ENCODE measurements around the gene ASPG. TPM values are rescaled to one million over a fixed set of nuclear protein-coding genes. Genes with fewer than 3 reads are reported as not detected.

The ASPG gene
- total RNA-seq, 1 donor from 2014 or later = 0.82 TPM

GRCh38 chr14:104136472-104137296 lies 51.2 kb downstream of the ASPG start:
- DNase-seq = no peak

DNA sequence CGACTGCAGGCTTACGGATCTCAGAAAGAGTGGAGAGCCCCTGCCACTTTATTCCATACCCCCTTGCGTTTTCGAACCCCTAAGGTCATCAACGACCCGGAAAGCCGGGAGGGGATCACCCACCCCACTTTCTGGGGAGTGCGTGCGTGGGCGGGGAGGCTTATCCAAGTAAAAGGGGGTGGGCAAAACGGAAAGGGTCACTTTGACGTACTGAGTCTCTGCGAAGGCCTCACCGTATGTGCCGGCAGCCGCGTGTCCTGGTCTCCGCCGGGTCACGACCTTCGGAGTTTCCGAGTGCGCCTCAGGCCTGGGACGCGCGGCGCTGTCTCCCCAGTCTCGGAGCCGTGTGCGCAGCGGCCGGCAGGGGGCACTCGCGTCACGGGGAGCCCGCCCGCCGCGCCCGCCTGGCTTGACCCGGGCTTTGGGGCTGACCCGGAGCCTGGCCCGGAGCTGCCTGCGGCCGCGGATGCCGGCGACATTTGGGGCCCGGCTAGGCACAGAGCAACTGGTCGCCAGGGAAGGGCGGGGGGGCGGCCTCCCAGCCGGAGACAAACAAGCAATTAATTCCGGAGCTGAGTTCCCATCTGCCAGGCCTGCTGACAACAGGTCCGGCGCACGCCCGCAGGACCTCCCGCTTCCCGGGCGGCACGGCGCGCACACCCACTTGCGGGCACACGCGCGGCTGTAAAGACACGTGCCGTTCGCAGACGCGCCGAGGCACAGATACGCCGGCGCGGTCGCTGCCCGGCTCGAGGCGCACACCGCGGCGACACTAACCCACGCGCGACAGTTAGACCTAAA lies 52.0 kb downstream of the ASPG start:
- DNase-seq = peak; percentile 72

- DNase-seq = peak; percentile 70
Measured at GRCh38 chr14:104138098-104138717, 52.7 kb downstream of the ASPG start, which contains the start of gene KIF26A. Gene KIF26A, plus strand, starts transcription at chr14:104138587. Its CDS starts 136 bp downstream, at chr14:104138723.

GRCh38 chr14:104138718-104139459 lies 53.4 kb downstream of the ASPG start:
- no peak for DNase-seq

- no peak for DNase-seq
Measured at GRCh38 chr14:104139460-104140212, 54.1 kb downstream of the ASPG start.

- DNase-seq = no peak
Measured at GRCh38 chr14:104140213-104140462, 54.6 kb downstream of the ASPG start.

DNA sequence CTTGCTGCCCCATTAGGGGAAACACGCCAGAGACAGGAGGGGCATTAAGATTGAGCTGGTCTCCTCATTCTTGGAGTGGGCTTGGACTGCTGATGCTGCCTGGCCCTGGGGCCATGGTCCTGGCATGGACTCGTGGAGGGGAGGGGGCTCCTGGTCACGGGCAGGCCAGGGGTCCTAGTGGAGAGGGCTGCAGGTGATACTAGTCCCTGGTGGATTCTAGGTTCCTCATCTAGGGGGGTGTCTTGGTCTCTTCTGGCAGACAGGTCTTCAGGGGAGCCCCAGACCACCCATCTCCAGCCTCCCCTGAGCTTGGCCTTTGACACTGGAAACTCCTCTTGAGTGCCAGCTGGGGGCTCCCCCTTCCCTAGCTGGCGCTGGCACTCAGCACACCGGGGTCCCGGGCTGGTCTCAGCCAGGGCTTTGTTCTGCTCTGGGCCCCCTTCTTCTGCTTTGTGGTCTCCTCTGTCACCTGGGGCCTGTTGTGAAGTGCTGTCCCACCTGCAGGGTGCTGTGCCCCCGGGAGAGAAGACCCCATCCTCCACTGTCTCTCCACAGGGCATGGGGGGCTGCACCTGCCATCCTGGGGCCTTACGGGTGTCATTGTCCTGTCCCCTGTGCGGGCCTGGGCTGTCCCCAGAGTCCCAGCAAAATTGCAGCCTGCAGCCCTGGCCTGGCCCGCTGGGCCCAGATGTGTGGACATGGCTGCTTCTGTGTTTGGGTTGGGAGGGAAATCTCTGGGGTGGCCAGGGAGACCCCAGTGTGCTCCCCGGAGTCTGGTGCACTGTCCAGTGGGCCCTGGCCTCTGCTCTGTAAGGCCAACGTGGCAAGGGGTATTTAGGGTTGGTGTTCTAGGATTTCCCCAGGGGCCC lies 55.2 kb downstream of the ASPG start:
- no peak for DNase-seq

DNA sequence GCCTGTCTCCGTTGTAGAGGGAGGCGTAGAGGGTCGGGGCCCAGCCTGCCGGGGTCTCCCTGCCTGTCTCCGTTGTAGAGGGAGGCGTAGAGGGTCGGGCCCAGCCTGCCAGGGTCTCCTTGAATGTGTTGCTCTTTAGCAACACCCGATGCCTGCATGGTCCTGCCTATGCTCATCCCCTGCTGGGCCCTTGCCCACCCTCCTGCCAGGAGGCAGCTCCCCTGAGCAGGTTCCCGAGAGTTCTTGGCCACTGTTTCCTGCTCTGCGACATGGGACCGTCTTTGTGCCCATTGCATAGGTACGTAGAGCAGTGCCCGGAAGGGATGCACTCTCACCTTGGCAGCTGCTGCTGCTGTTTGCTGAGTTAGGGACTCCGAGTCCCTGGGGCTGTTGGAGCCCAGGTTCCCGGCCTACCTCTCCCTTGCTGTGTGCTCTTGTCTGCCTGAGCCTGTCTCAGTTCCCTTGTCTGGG lies 56.2 kb downstream of the ASPG start:
- no peak for DNase-seq

DNA sequence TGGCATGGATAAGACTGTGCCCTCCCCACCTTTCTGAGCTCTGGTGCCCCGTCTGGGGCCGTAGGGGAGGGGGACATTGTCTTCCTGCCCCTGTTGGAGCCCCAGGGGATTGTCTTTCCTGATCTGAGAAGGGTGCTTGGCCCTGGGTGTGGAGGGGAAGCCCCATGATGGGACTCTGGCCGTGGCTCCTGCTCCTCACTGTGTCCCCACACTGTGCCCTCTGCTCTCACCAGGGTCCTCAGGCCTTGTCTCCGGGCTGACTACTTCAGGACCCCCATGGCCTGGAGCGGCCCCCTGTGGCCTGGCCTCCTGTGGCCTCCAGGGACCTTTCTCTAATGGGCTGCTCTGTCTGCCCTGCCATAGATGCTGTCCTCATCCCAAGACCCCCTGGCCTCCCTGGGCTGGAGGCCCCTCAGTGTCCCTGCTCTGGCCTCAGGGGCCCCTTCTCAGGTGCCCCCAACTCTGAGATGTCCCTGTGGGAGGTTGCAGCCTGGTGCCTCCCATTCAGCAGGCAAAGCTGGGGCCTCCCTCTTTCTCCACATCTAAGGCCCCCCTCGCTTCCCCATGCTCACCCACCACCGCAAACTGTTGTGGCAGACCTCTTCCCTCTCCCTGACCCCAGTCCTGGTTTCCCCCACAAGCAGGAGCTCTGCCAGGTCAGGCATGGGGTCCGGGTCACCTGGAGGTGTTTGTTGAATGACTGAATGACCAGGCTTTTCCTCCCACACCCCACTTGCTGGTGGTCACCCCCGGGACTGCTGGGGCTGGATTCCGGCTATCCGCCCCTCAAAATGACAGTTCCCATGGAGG lies 56.8 kb downstream of the ASPG start:
- no peak for DNase-seq

DNA sequence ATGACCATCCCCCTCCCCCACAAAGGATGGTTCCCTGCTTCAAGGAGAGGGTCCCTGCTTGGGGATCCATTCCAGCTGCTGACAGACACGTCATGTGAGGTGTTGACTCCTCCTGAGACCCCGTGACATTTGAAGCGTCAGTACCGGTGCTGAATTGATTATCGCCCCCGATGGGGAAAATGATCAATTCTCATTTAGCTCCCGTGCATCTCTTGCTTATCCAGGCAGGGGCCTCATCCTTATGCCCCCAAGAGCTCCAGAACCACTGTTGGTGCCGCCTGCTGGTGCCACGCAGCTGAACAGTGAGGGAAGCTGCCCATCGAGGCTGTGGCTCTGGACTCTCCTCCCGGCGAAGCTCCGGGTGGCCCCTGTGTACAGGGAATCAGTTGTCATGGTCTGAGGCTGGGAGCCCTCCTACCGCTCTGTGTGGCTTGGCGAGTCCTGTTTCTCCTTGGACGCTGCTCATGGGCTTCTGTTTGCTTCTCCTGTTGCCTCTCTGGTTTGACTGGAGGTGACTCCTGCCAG lies 57.5 kb downstream of the ASPG start:
- DNase-seq = no peak

DNA sequence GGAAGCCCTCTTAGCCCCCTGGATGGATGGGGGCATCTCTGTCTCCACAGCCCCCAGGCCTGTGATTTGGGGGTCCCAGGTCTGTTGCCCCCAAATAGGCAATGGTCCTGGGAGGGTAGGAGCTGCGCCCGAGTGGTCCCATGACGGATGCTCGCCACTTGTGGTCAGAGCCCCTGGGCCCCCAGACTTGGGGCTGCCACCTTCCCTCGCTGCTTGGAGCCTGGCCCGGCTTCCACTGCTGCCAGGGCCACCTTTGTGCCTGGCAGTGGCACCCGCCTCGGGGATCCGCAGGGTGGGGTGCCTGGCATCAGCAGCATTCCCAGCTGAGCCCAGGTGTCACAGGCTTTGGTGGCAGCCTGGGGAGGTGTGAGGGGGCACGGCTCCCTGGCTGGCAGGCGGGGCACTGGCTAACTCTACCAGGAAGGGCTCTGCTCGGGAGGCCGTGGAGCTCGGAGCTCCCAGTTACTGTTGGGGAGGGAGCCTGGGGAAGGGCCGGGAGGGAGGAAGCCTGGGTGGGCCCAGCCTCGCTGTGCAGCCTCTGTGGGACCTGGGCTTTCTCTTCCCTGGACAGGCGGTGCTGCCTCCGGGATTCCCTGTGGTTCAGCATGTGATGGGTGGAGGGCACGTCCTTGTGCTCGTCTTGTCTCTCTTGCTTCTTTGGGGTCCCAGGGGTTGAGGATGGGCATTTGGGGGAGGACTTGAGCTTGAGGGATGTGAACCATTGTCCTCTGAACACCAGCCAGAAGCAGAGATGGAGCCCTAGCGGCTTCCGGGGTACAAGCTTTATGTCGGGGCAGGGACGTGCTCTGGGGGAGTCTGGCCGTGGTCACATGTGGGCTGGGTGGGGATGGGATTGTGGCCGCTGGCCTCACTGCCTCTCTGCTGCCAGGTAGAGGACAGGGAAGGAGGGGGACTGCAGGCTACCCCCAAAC lies 58.3 kb downstream of the ASPG start:
- no peak for DNase-seq

GRCh38 chr14:104144453-104144790 lies 58.9 kb downstream of the ASPG start:
- DNase-seq = no peak

DNA sequence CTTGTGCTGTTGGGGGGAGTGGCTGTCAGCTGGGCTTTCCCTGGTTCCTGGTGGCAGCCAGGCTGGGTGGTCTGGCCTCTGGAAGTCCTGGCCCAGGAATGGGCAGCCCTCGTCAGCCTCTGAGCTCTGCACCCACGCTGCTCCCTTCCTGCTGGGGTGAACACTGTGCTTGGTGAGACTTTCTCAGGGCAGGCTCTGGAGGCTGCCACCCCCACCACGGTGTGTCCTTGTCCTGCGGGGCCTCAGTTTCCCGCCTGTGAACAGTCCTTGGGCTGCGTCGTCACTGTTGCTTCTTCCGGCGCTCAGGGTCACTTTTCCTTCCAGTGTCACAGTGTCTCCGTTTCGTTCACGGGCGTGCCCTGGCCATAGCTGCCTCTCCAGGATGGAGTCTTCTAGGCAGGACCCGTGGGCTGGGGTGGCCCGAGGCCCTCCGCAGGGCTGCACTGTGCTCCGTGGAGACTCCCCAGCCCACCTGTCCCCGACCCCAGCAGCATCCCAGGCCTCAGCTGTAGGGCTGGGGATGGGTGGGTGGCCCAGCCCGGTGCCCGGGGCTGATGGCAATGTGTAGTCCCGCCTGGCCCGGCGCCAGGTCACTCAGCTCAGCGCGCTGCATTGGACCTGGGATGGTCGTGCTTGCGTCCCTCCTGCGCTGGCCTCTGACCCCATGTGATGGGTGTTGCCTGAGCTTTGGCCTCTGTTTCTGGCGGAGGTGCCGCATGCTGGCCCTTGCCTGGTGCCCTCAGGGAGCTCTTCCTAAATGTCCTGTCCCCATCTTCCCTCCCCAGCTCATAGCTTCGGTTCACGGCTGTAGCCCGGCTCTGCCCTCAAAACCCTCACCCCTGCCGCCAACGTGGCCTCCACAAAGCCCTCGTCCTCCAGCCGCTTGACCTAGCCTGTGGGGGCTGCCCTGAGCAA lies 59.7 kb downstream of the ASPG start:
- no peak for DNase-seq

- DNase-seq = no peak
Measured at GRCh38 chr14:104145826-104146601, 60.5 kb downstream of the ASPG start.

DNA sequence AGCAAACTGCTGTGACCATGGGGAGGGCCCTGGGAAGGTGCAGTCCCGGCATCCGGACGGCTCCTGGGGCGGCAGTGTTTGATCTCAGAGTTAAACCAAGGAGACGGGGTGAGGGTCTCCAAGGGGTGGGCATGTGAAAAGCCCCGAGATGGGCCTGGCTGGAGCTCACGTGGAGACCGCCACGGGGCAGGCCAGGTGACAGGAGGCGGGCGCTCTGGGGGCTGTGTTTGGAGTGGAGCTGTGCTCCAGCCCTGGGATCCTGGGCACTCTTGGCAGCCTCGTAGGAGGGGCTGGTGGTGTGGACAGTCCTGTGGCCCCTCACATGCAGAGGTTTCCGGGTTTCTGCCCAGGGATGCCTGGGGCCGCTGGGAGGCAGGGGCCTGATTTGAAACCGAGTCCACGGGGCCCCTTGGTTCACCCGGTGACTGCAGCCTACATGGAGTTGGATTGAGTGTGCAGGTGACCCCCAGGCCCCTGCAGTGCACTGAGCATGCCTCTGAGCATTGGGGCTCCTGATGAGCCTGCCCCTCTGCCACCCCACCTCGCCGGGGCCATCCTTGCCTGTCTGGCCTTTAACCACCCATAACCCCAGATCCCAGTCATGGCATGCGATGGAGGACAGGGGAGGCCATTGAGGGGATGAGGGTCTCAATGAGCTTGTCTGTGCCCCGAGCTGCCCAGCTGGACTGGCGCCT lies 61.3 kb downstream of the ASPG start:
- no peak for DNase-seq

Measured in tongue (tissue), 2 donors.